ENCODE measurements around the gene C6orf120.

C6orf120 gene

DNA sequence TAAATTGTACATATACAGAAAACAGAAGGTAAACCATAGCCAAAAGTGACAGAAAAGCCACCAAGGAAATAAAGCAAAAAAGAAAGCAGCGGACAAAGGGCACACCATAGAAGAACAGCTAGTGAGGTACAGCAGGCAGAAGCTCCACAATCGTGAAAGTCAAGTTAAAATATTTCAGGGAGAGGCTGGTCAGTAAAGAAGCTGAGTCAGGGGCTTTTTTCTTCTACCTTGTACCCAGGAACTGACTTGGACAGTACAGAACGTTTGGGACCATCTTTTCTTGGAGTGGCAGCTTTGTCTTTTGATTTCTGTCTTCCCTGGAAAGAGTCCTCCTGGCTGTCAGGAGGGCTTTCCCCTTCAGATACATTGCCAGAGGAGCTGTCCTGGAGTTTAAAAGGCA is 8.1 kb downstream of the C6orf120 start:
- Histone ChIP-seq H3K27ac (no peak overlapping the region), H3K4me2 (no peak overlapping the region), H3K36me3 (ENCODE audit: insufficient read depth) (0 out of 2 replicates have a peak, but pooled peaks cover 3% of the 10 kb centered on the region), H4K20me1 (ENCODE audit: insufficient read depth) (no peaks in the 10 kb centered on the region), H2AFZ (ENCODE audit: low read depth) (no peak overlapping the region), H3K27me3 (ENCODE audit: insufficient read depth, low read depth) (no peaks in the 10 kb centered on the region), H3K4me1 (ENCODE audit: low read depth, poor library complexity, severe bottlenecking) (peaks cover 2% of the 10 kb centered on the region), H3K79me2 (ENCODE audit: insufficient read depth, low read depth) (no peaks in the 10 kb centered on the region; the same call in 1 of the 2 replicates), H3K9ac (no peak overlapping the region), H3K4me3 (IDR thresholded peaks at IDR 0.05; ENCODE audit: insufficient read depth, low read depth, low read length) (no peak overlapping the region)
- TF ChIP-seq, protein P1, sequence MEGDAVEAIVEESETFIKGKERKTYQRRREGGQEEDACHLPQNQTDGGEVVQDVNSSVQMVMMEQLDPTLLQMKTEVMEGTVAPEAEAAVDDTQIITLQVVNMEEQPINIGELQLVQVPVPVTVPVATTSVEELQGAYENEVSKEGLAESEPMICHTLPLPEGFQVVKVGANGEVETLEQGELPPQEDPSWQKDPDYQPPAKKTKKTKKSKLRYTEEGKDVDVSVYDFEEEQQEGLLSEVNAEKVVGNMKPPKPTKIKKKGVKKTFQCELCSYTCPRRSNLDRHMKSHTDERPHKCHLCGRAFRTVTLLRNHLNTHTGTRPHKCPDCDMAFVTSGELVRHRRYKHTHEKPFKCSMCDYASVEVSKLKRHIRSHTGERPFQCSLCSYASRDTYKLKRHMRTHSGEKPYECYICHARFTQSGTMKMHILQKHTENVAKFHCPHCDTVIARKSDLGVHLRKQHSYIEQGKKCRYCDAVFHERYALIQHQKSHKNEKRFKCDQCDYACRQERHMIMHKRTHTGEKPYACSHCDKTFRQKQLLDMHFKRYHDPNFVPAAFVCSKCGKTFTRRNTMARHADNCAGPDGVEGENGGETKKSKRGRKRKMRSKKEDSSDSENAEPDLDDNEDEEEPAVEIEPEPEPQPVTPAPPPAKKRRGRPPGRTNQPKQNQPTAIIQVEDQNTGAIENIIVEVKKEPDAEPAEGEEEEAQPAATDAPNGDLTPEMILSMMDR (conservative IDR thresholded peaks at IDR 0.05; ENCODE audit: low read depth, low read length), result no peak

DNA sequence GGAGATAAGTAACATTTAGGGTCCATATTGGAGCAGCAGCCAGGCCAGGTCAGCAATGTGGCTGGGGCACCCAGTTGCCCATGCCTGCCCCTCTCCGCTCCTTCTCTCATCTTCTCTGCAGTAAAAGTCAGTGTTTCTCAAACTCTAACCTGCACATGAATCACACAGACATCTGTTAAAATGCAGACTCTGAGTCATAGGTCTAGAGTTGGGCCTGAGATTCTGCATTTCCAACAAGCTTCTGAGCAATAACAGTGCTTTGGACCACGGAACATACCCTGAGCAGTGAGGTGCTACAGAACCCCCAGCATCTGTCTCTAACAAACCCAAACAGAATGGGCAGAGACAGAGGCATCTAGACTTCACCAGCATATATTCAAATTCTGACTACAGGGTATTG is 12.3 kb downstream of the C6orf120 start:
- no peak overlapping the region for H3K9ac ChIP-seq
- H3K4me1 ChIP-seq (ENCODE audit: low read depth, poor library complexity, severe bottlenecking), result no peaks in the 10 kb centered on the region
- H2AFZ ChIP-seq (ENCODE audit: low read depth), result no peak overlapping the region
- no peak overlapping the region for H3K4me2 ChIP-seq
- no peaks in the 10 kb centered on the region for H3K27me3 ChIP-seq (ENCODE audit: insufficient read depth, low read depth)
- H3K27ac ChIP-seq, result no peak overlapping the region
- H3K4me3 ChIP-seq (IDR thresholded peaks at IDR 0.05; ENCODE audit: insufficient read depth, low read depth, low read length), result no peak overlapping the region
- TF ChIP-seq, protein P1 (conservative IDR thresholded peaks at IDR 0.05; ENCODE audit: low read depth, low read length), result no peak
- no peaks in the 10 kb centered on the region for H4K20me1 ChIP-seq (ENCODE audit: insufficient read depth)
- H3K36me3 ChIP-seq (ENCODE audit: insufficient read depth), result 0 out of 2 replicates have a peak, but pooled peaks cover 2% of the 10 kb centered on the region
- H3K79me2 ChIP-seq (ENCODE audit: insufficient read depth, low read depth), result peaks cover 21% of the 10 kb centered on the region

DNA sequence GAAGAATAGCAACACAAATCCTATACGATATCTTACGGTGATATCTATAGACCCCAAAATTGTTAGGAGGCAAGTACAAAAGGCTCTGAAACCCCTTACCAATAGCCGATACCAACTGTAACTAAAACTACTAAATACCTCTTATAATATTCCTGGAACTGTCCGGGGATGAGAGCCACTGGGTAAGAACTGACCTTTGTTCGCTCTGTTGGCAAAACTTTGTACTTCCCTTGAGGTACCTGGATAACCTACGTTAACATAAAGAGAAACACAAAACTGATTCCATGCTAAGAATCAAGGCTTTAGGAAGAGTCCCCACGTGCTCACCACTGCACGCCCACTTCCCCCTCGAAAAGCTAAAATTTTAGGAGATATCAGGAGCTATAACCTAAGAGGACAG is 12.7 kb downstream of the C6orf120 start:
- Histone ChIP-seq H3K4me2 (no peak overlapping the region), H2AFZ (ENCODE audit: low read depth) (no peak overlapping the region), H3K4me3 (IDR thresholded peaks at IDR 0.05; ENCODE audit: insufficient read depth, low read depth, low read length) (no peak overlapping the region), H4K20me1 (ENCODE audit: insufficient read depth) (no peaks in the 10 kb centered on the region), H3K27me3 (ENCODE audit: insufficient read depth, low read depth) (no peaks in the 10 kb centered on the region), H3K79me2 (ENCODE audit: insufficient read depth, low read depth) (peaks cover 25% of the 10 kb centered on the region), H3K4me1 (ENCODE audit: low read depth, poor library complexity, severe bottlenecking) (peaks cover 4% of the 10 kb centered on the region), H3K9ac (no peak overlapping the region), H3K27ac (no peak overlapping the region), H3K36me3 (ENCODE audit: insufficient read depth) (0 out of 2 replicates have a peak, but pooled peaks cover 2% of the 10 kb centered on the region)
- TF ChIP-seq, protein P1 (conservative IDR thresholded peaks at IDR 0.05; ENCODE audit: low read depth, low read length), result no peak

DNA sequence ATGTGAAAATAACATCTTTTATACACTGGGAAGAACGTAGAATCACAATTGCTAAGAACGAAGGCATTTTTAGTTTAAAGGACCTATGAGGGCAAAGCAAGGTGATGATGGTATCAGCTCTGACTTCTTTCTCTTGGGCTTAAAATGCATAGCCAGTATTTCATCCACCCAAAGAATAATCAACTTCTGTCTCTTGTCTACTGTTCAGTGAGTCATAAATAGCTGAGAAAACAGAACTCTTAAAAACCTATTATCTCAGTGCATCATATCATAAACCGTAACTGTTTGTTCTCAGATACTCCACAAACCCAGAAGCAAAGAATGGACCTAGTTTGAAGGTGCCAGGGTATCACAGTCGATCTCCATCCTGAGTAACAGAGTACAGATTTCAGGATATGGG is 17.2 kb downstream of the C6orf120 start:
- TF ChIP-seq, protein P1 (conservative IDR thresholded peaks at IDR 0.05; ENCODE audit: low read depth, low read length), result no peak
- peaks cover 7% of the 10 kb centered on the region; the same call in 1 of the 2 replicates for H4K20me1 ChIP-seq (ENCODE audit: insufficient read depth)
- H3K79me2 ChIP-seq (ENCODE audit: insufficient read depth, low read depth), result peaks cover 63% of the 10 kb centered on the region
- H3K36me3 ChIP-seq (ENCODE audit: insufficient read depth), result 0 out of 2 replicates have a peak, but pooled peaks cover 2% of the 10 kb centered on the region
- no peaks in the 10 kb centered on the region for H3K27me3 ChIP-seq (ENCODE audit: insufficient read depth, low read depth)
- no peak overlapping the region for H3K4me3 ChIP-seq (IDR thresholded peaks at IDR 0.05; ENCODE audit: insufficient read depth, low read depth, low read length)
- no peak overlapping the region for H3K9ac ChIP-seq
- H3K4me1 ChIP-seq (ENCODE audit: low read depth, poor library complexity, severe bottlenecking), result peaks cover 30% of the 10 kb centered on the region
- H3K27ac ChIP-seq, result no peak overlapping the region
- H3K4me2 ChIP-seq, result no peak overlapping the region
- H2AFZ ChIP-seq (ENCODE audit: low read depth), result no peak overlapping the region

Data from KMS-11 (cell line).